ENCODE data around the gene PCDH9.

The PCDH9 gene

DNA sequence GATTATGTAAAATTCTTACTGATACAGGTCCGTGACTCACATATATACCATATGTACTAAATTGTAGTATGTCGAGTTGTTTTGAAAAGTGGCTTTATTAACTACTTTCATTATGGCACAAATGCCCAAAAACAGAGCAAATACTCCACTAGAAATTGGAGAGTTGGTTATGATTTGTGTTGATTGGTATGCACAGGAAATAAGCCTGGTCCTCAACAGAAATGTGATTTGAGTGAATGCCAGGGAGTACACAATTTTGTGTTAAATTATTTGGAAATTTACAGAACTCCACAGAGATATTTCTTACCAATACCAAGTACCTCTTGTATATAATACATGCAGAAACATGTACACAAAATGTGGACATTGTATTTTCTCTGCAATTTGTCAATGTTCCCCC, 676.7 kb downstream of the PCDH9 start:
- DNase-seq: no peak

DNA sequence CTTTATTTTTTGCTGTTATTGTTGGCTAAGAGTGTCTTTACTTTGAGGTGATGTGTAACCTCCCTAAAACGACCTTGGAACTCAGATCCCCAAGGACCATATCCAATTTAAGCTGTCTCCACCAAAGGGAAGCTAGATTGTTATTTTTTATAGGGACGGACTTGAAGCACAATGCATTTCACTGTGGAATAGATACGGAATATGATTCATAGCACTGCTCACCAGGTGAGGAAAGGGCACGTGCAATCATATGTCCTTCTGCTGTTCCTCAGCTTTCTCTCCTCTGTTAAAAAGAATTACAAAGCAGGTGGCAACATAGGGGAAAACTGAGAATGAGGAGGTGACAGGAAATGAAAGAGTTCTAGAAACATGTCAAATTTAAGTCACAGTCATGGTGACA, 679.0 kb downstream of the PCDH9 start:
- no peak for DNase-seq

DNA sequence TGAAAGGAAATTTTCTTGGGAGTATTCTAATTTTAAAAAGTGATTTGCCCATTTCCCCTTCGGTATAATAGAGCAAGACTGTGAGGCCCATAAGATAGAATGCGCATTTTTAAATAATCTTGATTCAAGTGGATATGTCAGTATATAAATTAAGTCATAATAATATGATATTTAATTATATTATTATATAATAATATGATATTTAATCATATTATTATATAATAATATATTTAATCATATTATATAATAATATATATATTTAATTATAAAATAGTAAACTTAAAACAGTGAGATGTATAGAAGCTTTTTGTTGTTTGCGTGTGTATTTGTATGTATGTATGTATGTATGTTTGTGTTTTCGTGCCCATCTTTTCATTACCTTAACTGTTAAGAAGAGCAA, 682.5 kb downstream of the PCDH9 start:
- no peak for DNase-seq

DNA sequence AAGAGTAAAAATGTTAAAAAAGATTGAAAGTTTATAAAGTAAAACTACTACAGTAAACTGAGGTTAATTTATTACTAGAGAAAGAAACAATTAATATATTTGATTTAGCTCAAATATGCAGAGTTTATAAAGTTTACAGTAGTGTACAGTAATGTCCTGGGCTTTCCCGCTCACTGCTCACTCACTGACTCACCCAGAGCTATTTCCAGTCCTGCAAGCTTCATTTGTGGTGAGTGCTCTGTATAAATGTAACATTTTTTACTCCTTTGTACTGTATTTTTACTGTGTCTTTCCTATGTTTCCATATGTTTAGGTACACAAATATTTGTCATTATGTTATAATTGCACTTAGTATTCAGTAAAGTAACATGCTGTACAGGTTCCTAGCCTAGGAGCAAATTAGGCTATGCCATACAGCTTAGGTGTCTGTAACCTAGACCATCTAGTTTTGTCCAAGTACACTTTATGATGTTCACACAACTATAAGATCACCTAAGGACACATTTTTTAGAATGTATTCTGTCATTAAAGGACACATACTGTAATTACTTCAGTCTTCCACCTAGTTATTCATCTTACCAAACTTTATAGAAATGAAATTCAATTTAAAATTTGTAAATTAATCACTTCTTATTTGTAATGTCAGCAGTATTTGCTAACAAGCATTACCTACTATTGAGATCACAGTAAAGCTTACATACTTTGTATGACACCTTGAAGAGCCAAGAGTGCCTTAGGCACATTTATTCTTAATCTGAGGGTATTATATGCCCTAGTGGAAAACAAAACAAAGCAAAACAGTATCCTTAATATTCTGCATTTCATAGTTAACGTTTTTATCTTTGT, 683.4 kb downstream of the PCDH9 start:
- DNase-seq: no peak

DNA sequence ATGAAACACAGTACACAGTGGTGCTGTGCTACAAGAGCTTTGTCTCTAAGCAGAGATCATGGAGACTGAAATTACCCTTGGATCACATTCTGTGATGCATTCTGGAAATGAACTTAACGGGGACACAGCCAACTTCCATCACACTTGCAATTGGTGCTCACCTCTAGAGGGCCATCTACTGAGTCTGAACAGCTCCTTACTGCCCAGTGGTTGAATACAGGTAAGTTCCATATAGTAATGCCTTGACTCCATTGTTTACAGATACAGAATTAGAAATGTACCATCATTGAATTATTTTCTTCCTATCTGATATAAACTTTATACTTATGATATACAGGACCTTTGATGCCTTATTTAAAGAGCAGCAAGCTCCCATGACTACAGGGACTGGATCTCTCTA, 686.4 kb downstream of the PCDH9 start:
- no peak for DNase-seq

DNA sequence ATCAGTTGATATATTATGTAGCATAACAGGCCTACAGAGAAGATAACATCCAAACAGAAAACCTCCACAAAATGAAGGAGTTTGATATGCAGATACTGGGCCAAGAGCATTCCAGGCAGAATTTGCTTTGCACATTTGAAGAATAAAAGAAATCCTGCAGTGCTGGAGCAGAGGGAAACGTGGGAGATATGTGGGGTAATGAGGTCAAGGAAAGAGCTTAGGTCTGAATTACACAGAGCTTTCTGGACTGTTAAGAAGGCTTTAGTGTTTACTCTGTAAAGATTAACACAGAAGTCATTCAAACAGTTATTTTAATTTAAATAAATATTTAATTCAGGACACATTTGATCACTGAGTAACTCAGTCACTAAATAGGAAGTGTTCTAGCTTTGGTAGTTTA, 692.7 kb downstream of the PCDH9 start:
- no peak for DNase-seq

- no peak for DNase-seq
These were observed 693.4 kb downstream of the PCDH9 start for GRCh38 chr13:66536746-66537145.

DNA sequence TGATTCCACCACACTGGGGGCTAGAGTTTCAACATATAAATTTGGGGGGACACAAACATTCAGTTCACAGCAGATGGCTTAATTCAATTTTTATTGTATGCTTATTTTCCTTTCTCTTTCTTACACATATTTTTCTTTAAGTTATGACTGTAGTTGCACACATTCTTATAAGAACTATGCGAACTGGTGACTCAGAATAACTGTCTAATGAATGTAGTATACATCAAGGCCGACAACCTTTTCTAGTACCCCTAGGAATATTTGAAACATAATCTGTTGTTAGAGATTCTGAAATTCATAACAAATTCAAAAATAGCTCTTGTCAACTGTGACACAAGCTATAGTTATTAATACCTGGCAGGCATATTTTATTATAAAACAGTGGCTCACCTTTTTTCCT, 695.6 kb downstream of the PCDH9 start:
- no peak for DNase-seq

GRCh38 chr13:66532845-66533244, 697.3 kb downstream of the PCDH9 start:
- no peak for DNase-seq

- DNase-seq: no peak
These were observed 698.0 kb downstream of the PCDH9 start for GRCh38 chr13:66532146-66532545.

DNA sequence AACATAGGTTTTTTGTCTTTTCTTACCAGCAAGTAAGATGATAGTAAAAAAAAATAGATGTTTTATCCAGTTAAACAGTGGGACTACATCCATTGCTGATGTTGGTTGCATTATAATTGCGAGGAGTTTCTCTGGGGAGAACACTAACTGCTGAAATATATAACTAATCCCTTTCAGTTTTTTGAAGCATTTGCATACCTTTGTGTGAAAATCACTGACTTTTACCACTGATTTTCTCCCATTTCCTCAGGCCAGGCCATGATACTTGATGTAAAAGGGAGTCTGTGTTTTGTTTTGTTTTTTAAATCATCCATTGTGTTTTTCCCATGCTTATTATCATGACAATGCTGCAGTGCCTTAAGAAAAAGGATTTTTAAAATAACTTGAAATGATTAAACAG, 699.5 kb downstream of the PCDH9 start:
- no peak for DNase-seq

DNA sequence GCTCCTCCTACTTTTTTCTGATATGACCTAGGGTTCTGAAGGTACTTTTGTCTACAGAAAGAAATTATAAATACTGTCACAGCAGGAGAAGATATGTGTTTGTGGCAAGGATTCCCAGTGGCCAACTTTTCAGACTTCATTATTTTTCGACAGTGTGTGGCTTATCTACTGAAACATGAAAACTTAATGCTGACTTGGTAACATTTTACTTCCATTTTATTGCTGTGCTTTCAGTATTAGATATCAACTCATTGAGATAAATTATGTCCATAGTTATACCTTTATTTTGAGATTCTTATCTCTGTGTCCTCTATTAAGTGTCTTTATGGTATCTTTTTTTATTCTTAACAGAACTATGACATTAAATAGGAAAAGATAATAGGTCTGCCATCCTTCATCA, 700.0 kb downstream of the PCDH9 start:
- DNase-seq: no peak

GRCh38 chr13:66528944-66529576, 701.1 kb downstream of the PCDH9 start:
- DNase-seq: no peak

- DNase-seq: no peak
These were observed 702.0 kb downstream of the PCDH9 start for GRCh38 chr13:66528180-66528579.

- no peak for DNase-seq
These were observed 709.4 kb downstream of the PCDH9 start for GRCh38 chr13:66520511-66521355.

DNA sequence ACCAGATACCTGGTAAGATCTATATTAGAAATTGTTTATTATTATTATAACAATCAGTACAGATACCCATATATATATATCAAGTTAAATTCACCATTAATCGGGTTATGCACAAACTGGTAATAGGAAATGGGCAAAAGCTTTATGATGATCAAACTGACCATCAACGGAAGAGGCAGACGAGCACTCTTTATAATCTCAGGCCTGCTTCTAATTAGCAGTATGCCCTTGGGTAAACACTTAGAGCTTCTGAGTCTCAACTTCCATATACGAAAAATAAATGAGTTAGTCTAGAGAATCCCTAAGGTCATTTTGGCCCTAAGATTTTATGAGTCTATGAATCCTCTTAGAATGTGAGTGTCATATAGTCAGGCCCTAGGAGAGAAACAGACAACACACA, 710.9 kb downstream of the PCDH9 start:
- no peak for DNase-seq

DNA sequence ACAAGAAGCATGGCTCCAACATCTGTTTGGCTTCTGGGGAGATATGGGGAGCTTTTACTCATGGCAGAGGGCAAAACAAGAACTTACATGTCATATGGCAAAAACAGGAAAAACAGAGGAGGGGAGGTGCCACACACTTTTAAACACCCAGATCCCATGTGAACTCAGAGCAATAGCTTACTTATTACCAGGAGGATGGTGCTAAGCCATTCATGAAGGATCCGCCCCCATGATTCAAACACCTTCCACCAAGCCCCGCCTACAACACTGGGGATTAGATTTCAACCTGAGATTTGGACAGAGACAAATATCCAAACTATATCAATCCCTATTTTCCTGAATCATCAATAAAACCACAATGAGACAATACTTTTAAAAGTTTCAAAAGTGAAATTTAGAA, 712.1 kb downstream of the PCDH9 start:
- DNase-seq: no peak

DNA sequence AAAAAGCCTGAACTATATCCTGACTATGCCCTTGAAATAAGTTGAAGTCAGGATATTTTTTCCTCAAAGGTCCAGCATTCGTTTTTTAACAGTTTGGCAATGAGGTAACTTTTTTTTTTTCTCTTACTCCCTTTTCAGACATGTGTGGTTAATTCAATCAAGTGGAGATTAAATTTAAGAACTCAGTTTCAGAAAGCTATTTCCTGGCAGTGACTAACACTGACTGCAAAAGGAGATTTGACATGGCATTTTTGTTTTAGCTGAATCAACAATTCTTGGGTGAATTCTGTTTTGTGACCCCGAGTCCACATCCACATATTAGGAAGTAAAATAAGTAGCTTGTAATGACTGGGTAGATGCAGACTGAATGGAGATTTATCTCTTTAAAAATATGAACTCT, 716.4 kb downstream of the PCDH9 start:
- no peak for DNase-seq

DNA sequence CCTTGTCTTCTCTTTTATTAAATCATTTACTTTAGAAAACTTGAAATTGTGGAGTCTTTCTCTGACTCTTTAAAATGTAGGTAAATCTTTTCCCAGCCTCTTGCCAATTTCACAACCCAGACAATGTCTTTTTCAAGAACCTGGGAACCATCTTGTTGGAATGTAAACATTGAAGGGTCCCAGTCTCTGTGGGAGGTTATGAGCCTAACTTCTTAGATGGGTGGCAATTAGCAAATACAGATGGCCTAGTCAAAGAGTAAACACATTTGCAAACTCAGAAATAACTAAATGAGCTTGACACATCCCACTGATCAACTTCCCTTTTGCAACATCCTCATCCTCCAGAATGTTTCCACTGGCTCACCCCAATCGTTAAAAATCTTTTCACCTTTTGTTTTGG, 721.0 kb downstream of the PCDH9 start:
- DNase-seq: no peak

DNA sequence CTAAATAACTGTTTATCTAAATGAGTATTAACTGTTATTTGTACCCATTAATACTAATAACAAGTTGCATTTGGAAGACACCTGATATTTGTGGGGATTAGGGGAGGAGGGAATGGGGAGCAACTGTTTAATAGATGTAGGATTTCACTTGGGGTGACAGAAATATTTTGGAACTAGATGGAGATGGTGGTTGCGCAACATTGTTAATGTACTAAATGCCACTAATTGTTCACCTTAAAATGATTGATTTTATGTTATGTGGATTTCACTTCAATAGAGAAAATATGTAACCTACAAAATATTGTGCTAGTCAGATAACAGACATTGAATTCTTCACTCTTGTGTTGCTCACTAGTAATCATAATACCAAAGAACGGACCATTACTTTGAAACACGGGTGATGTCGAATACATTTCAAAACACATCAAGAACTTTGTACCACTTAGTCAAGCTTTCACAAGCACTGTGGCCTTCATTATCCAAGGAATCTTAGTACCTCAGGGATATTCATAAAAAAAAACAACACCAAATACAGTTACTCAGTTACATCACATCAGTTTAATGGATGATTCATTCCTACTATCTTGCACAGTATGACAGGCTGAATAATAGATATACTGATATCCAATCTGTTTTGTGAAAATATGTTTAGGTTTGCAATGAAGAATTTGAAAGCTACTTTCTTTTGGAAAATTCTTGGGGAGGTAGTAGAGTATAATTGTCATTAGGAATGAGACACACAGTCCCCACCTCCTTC, 721.8 kb downstream of the PCDH9 start:
- no peak for DNase-seq

DNA sequence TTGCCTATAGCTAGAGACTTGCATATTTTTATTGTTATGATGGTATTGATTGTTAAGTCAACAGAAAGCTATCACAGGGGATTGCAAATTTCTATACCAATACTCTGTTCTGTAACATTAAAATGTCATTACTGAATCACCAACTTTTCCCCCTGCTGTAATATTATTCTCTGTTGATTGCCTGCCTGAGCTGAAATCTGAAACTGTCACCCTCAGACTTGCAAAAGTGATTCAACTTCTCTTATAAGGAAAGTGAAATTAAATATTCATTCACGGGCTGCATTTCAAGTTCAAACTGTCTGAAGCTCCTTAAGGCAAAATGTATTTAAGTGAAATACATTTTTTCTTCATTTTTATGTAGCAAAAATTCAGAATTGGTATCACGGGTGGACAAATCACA, 723.2 kb downstream of the PCDH9 start:
- no peak for DNase-seq

DNA sequence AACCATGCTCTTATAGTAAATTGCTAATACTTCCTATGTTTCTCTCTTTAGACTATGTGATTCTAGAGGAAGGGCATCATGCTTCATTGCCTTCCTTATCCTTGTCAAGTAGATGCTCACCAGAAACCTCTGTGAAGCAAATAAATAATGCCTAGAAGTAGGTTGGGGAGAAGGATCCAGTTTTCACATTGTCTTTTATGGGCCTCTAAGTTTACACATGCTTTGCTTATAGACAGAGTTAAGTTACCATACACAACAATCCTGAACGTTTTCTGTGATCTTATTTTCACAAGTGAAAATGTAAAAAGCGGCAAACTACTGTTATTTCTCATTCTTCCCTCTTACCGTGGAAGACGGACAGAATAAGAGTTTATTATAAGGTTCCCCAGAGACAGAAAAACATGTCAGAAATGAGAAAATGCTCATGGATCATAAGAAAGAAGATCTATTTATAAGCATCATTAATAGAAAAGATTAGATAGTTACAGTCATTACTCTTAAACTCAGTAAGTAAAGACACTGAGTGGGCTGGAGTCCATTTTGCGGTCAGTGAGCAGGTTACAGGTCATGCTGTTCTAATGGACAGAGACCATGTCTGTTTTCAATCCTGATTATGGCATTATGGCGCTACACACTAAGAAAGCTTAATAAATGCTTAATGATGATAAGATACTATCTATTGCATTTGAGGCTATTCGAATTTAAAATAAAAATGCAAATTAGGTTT, 723.9 kb downstream of the PCDH9 start:
- no peak for DNase-seq
